Neural progenitor cell (in vitro differentiated cells): ENCODE results near the gene SRSF10. TPM values are rescaled to one million over a fixed set of nuclear protein-coding genes. Genes with fewer than 3 reads are reported as not detected.

Experiments used
- DNase-seq: peaks from one replicate; pipeline ENCODE4 v3.0.0-alpha.2; 2016; ENCODE audit warnings: low spot score
- H2AFZ ChIP-seq: fragments of 200-600 bp; sonication (generic); replicated peaks from 2 replicates; pipeline ENCODE4 v1.6.1; 2016; ENCODE audit warnings: antibody characterized with exemption
- H3F3A ChIP-seq: fragments of 200-600 bp; sonication (generic); 2 replicates; pipeline ENCODE4 v1.6.1; 2016; ENCODE audit warnings: antibody characterized with exemption, low read depth
- H3K27ac ChIP-seq: fragments of 200-600 bp; sonication (generic); 2 replicates; pipeline ENCODE4 v1.5.1; 2016; ENCODE audit warnings: mild to moderate bottlenecking
- H3K27me3 ChIP-seq: fragments of 200-600 bp; sonication (generic); 2 replicates; pipeline ENCODE4 v1.6.1; 2016; ENCODE audit warnings: mild to moderate bottlenecking, moderate library complexity
- H3K36me3 ChIP-seq: fragments of 200-600 bp; sonication (generic); 2 replicates; pipeline ENCODE4 v1.5.1; 2016
- H3K4me1 ChIP-seq: fragments of 200-600 bp; sonication (generic); 2 replicates; pipeline ENCODE4 v1.6.1; 2016; ENCODE audit warnings: mixed run types
- H3K4me2 ChIP-seq: fragments of 200-600 bp; sonication (generic); 2 replicates; pipeline ENCODE4 v1.6.1; 2016
- H3K4me3 ChIP-seq: fragments of 200-600 bp; sonication (generic); 2 replicates; pipeline ENCODE4 v1.5.1; 2016
- H3K79me2 ChIP-seq: fragments of 200-600 bp; sonication (generic); 2 replicates; pipeline ENCODE4 v1.6.1; 2016; ENCODE audit warnings: low read depth
- H3K9ac ChIP-seq: fragments of 200-600 bp; sonication (generic); 2 replicates; pipeline ENCODE4 v1.6.1; 2016
- H3K9me3 ChIP-seq: fragments of 200-600 bp; sonication (generic); 2 replicates; pipeline ENCODE4 v1.5.1; 2016; ENCODE audit warnings: low read depth
- H4K20me1 ChIP-seq: fragments of 200-600 bp; sonication (generic); 2 replicates; pipeline ENCODE4 v1.6.1; 2016; ENCODE audit warnings: low read depth
- H3K27ac Mint-ChIP-seq: 3 replicates; pipeline ENCODE4 v1.8.0; 2021; ENCODE audit warnings: mixed read lengths
- H3K27me3 Mint-ChIP-seq: 2 replicates; pipeline ENCODE4 v1.8.0; 2022; ENCODE audit warnings: low read depth, mild to moderate bottlenecking, inconsistent platforms, moderate library complexity, mixed read lengths; ENCODE audit not compliant: insufficient read depth
- H3K36me3 Mint-ChIP-seq: 3 replicates; pipeline ENCODE4 v1.8.0; 2021; ENCODE audit warnings: mixed read lengths
- H3K4me1 Mint-ChIP-seq: 3 replicates; pipeline ENCODE4 v1.8.0; 2021; ENCODE audit warnings: mixed read lengths
- H3K4me3 Mint-ChIP-seq: 3 replicates; pipeline ENCODE4 v1.8.0; 2021; ENCODE audit warnings: mild to moderate bottlenecking, moderate library complexity, mixed read lengths
- H3K9me3 Mint-ChIP-seq: 3 replicates; pipeline ENCODE4 v1.8.0; 2020; ENCODE audit warnings: mixed read lengths
- CTCF ChIP-seq: fragments of 200-600 bp; sonication (generic); IDR thresholded peaks from 2 replicates; pipeline ENCODE4 v1.5.1; 2017; ENCODE audit warnings: antibody characterized with exemption, mild to moderate bottlenecking
- EZH2 ChIP-seq: fragments of 200-600 bp; sonication (generic); IDR thresholded peaks from 2 replicates; pipeline ENCODE4 v1.6.1; 2017; ENCODE audit warnings: antibody characterized with exemption, mild to moderate bottlenecking, moderate library complexity
- EZH2phosphoT487 ChIP-seq: fragments of 200-600 bp; sonication (generic); IDR thresholded peaks from 2 replicates; pipeline ENCODE4 v1.6.1; 2017; ENCODE audit warnings: antibody characterized with exemption
- total RNA-seq: library from RNA; depleted of rRNA; stranded (reverse); fragments of >200 nt; gene quantifications from 2 replicates; pipeline ENCODE4 v1.2.3, GENCODE V29; 2015; ENCODE audit warnings: low replicate concordance

The SRSF10 gene
- total RNA-seq, 1 donor from 2014 or later = 219 TPM

GRCh38 chr1:23928789-23929188 is 51.3 kb downstream of the SRSF10 start:
- H3F3A ChIP-seq = no peaks in the 10 kb centered on the region
- Mint-ChIP-seq H3K4me1 (peaks cover 9% of the 10 kb centered on the region), H3K36me3 (no peaks in the 10 kb centered on the region), H3K9me3 (no peaks in the 10 kb centered on the region), H3K27ac (no peak overlapping the region), H3K27me3 (peaks cover 6% of the 10 kb centered on the region), H3K4me3 (no peak overlapping the region)
- no peaks in the 10 kb centered on the region for H3K36me3 ChIP-seq
- DNase-seq = no peak
- H3K4me2 ChIP-seq = no peak overlapping the region
- H3K4me1 ChIP-seq = no peaks in the 10 kb centered on the region
- H3K9ac ChIP-seq = no peak overlapping the region
- TF ChIP-seq EZH2 = no peak
- no peak for TF ChIP-seq EZH2phosphoT487
- no peak for TF ChIP-seq CTCF
- H3K27ac ChIP-seq = no peak overlapping the region
- no peak overlapping the region for H2AFZ ChIP-seq
- no peak overlapping the region for H3K4me3 ChIP-seq
- no peaks in the 10 kb centered on the region for H3K9me3 ChIP-seq
- no peaks in the 10 kb centered on the region for H3K27me3 ChIP-seq
- no peaks in the 10 kb centered on the region for H4K20me1 ChIP-seq
- H3K79me2 ChIP-seq = no peaks in the 10 kb centered on the region

DNA sequence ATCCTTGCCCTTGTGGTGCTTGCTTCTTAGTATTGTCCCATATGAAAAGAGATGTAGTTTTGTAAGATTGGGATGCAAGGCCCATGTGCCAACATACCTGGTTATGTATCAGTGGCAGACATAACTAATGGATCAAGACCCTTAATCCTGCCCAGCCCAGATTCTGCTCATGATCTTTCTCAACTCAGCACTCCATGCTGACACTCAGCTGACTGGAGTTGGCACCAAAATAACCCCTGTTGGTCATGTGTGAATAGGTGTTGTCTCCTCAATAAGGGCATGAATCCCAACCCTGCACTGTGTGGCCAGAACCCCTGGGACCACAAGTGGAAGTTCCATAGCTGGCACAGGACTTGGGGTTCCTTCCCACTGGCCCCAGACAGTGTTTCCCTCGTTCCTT is 53.0 kb downstream of the SRSF10 start:
- no peak for DNase-seq
- H3K9ac ChIP-seq = no peak overlapping the region
- no peaks in the 10 kb centered on the region for H3K4me1 ChIP-seq
- peaks cover 9% of the 10 kb centered on the region for H3K4me1 Mint-ChIP-seq
- H3K9me3 Mint-ChIP-seq = no peaks in the 10 kb centered on the region
- no peak overlapping the region for H2AFZ ChIP-seq
- no peaks in the 10 kb centered on the region for H3F3A ChIP-seq
- H3K27ac Mint-ChIP-seq = no peak overlapping the region
- no peaks in the 10 kb centered on the region for H3K36me3 ChIP-seq
- TF ChIP-seq CTCF (no peak), EZH2phosphoT487 (no peak), EZH2 (no peak)
- H3K4me3 ChIP-seq = no peak overlapping the region
- H3K27me3 ChIP-seq = no peaks in the 10 kb centered on the region
- no peaks in the 10 kb centered on the region for H4K20me1 ChIP-seq
- H3K27me3 Mint-ChIP-seq = peaks cover 6% of the 10 kb centered on the region
- no peak overlapping the region for H3K4me3 Mint-ChIP-seq
- H3K27ac ChIP-seq = no peak overlapping the region
- H3K4me2 ChIP-seq = no peak overlapping the region
- no peaks in the 10 kb centered on the region for H3K9me3 ChIP-seq
- no peaks in the 10 kb centered on the region for H3K36me3 Mint-ChIP-seq
- H3K79me2 ChIP-seq = no peaks in the 10 kb centered on the region

DNA sequence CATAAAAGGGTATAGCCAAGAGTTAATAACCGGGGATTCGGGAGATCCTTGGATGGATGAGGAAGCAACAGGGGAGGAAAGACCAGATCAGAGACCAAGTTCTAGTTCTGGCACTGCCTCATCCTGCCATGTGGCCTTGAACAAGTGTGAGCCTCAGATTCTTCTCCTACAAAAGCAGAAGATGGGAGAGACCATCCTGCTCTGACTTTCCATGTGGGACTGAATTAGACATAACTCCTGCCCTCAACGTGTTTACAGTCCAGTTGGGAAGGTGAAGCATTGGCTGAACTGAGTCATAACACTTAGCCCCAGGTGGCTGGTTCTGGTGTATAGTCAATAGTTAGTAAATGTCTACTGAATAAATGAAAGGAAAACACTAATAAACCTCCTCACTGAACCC is 54.8 kb downstream of the SRSF10 start:
- no peak overlapping the region for H3K4me2 ChIP-seq

More for the DNA sequence above, 54.8 kb downstream of the SRSF10 start:
- Histone ChIP-seq H2AFZ (no peak overlapping the region), H3K4me3 (no peak overlapping the region), H3K27me3 (no peaks in the 10 kb centered on the region), H3K36me3 (no peaks in the 10 kb centered on the region), H3K9me3 (no peaks in the 10 kb centered on the region), H4K20me1 (no peaks in the 10 kb centered on the region), H3F3A (no peaks in the 10 kb centered on the region), H3K79me2 (no peaks in the 10 kb centered on the region), H3K27ac (no peak overlapping the region), H3K9ac (no peak overlapping the region), H3K4me1 (no peaks in the 10 kb centered on the region)
- no peaks in the 10 kb centered on the region for H3K9me3 Mint-ChIP-seq
- no peaks in the 10 kb centered on the region for H3K36me3 Mint-ChIP-seq
- H3K27ac Mint-ChIP-seq = no peak overlapping the region
- peaks cover 6% of the 10 kb centered on the region for H3K27me3 Mint-ChIP-seq
- H3K4me3 Mint-ChIP-seq = no peak overlapping the region
- DNase-seq = no peak
- TF ChIP-seq CTCF (no peak), EZH2 (no peak), EZH2phosphoT487 (no peak)
- H3K4me1 Mint-ChIP-seq = no peaks in the 10 kb centered on the region
